ENCODE data around the gene LEPR.

LEPR gene

GRCh38 chr1:65412984-65413375 lies 7.5 kb upstream of the LEPR start:
- DNase-seq: peak; percentile 86

GRCh38 chr1:65414538-65414937 lies 5.9 kb upstream of the LEPR start:
- no peak for DNase-seq

- DNase-seq: no peak
Measured at GRCh38 chr1:65416767-65417166, 3.7 kb upstream of the LEPR start.

GRCh38 chr1:65417729-65418128 lies 2.7 kb upstream of the LEPR start:
- DNase-seq: no peak

GRCh38 chr1:65418522-65419185 lies 1.8 kb upstream of the LEPR start:
- no peak for DNase-seq

GRCh38 chr1:65419681-65420589 lies 533 bp upstream of the LEPR start:
- peak; percentile 98 for DNase-seq

GRCh38 chr1:65421351-65422025 lies 1.0 kb downstream of the LEPR start:
- DNase-seq: peak; percentile 18

- DNase-seq: peak; percentile 37
Measured at GRCh38 chr1:65422241-65423203, 2.1 kb downstream of the LEPR start.

GRCh38 chr1:65423884-65424572 lies 3.6 kb downstream of the LEPR start:
- peak; percentile 87 for DNase-seq

GRCh38 chr1:65424573-65424889 lies 4.1 kb downstream of the LEPR start:
- DNase-seq: no peak

- DNase-seq: peak; percentile 45
Measured at GRCh38 chr1:65425006-65425405, 4.5 kb downstream of the LEPR start.

GRCh38 chr1:65425697-65426096 lies 5.2 kb downstream of the LEPR start:
- DNase-seq: peak; percentile 89

- DNase-seq: no peak
Measured at GRCh38 chr1:65429078-65429477, 8.6 kb downstream of the LEPR start.

GRCh38 chr1:65429806-65430205 lies 9.3 kb downstream of the LEPR start:
- peak; percentile 76 for DNase-seq

- peak; percentile 41 for DNase-seq
Measured at GRCh38 chr1:65431111-65431705, 10.7 kb downstream of the LEPR start.

GRCh38 chr1:65432918-65433317 lies 12.4 kb downstream of the LEPR start:
- DNase-seq: no peak

- no peak for DNase-seq
Measured at GRCh38 chr1:65434255-65434654, 13.8 kb downstream of the LEPR start.

- DNase-seq: peak; percentile 14
Measured at GRCh38 chr1:65434760-65435159, 14.3 kb downstream of the LEPR start.

- DNase-seq: peak; percentile 75
Measured at GRCh38 chr1:65435987-65436386, 15.5 kb downstream of the LEPR start.

GRCh38 chr1:65437616-65438015 lies 17.1 kb downstream of the LEPR start:
- no peak for DNase-seq

- no peak for DNase-seq
Measured at GRCh38 chr1:65440322-65440900, 19.9 kb downstream of the LEPR start.

Measured in fibroblast of skin of right biceps (primary cell).